ENCODE results near the gene PPP2R5C.

The PPP2R5C gene

GRCh38 chr14:101875727-101876554 is 114.4 kb downstream of the PPP2R5C start:
- no peak overlapping the region for H3K4me3 ChIP-seq (replicated peaks in 1 of 2; ENCODE audit: low read depth in 2 of 2, low read length in 2 of 2)
- no peak for TF ChIP-seq CTCF (IDR thresholded peaks at IDR 0.05; ENCODE audit: low read depth, low read length)
- no peak for DNase-seq (ENCODE audit: low read depth in 2 of 2)

GRCh38 chr14:101876555-101876938 is 115.0 kb downstream of the PPP2R5C start:
- peak; percentile 40 to 71 for DNase-seq (ENCODE audit: low read depth in 2 of 2)
- no peak for TF ChIP-seq CTCF (IDR thresholded peaks at IDR 0.05; ENCODE audit: low read depth, low read length)
- no peak overlapping the region for H3K4me3 ChIP-seq (replicated peaks in 1 of 2; ENCODE audit: low read depth in 2 of 2, low read length in 2 of 2)

GRCh38 chr14:101877766-101878165 is 116.3 kb downstream of the PPP2R5C start:
- DNase-seq (ENCODE audit: low read depth in 2 of 2) = peak in 1 of 2 donors; percentile 12
- TF ChIP-seq CTCF (IDR thresholded peaks at IDR 0.05; ENCODE audit: low read depth, low read length) = no peak
- H3K4me3 ChIP-seq (replicated peaks in 1 of 2; ENCODE audit: low read depth in 2 of 2, low read length in 2 of 2) = no peak overlapping the region

GRCh38 chr14:101878211-101878821 is 116.8 kb downstream of the PPP2R5C start:
- no peak for TF ChIP-seq CTCF (IDR thresholded peaks at IDR 0.05; ENCODE audit: low read depth, low read length)
- H3K4me3 ChIP-seq (replicated peaks in 1 of 2; ENCODE audit: low read depth in 2 of 2, low read length in 2 of 2) = no peak overlapping the region
- DNase-seq (ENCODE audit: low read depth in 2 of 2) = no peak

GRCh38 chr14:101878822-101879528 is 117.5 kb downstream of the PPP2R5C start:
- H3K4me3 ChIP-seq (replicated peaks in 1 of 2; ENCODE audit: low read depth in 2 of 2, low read length in 2 of 2) = no peak overlapping the region
- DNase-seq (ENCODE audit: low read depth in 2 of 2) = no peak
- no peak for TF ChIP-seq CTCF (IDR thresholded peaks at IDR 0.05; ENCODE audit: low read depth, low read length)

- DNase-seq (ENCODE audit: low read depth in 2 of 2) = no peak
- no peak overlapping the region for H3K4me3 ChIP-seq (replicated peaks in 1 of 2; ENCODE audit: low read depth in 2 of 2, low read length in 2 of 2)
- TF ChIP-seq CTCF (IDR thresholded peaks at IDR 0.05; ENCODE audit: low read depth, low read length) = no peak
Measured at GRCh38 chr14:101879529-101880336, 118.2 kb downstream of the PPP2R5C start.

All from cardiac fibroblast (primary cell).